LNCaP clone FGC (cell line): ENCODE measurements around the gene CDC5L.

Source experiments
- DNase-seq: peaks from one replicate; pipeline ENCODE4 v3.0.0-alpha.2; 2011; ENCODE audit warnings: low read depth
- H3K4me3 ChIP-seq: 2 replicates; pipeline ENCODE4 v1.5.1; 2011; ENCODE audit warnings: mild to moderate bottlenecking, low read depth, low read length, control low read depth
- CTCF ChIP-seq: IDR thresholded peaks from 2 replicates; pipeline ENCODE4 v1.5.1; 2012; ENCODE audit warnings: mild to moderate bottlenecking; ENCODE audit not compliant: control insufficient read depth, insufficient read depth; ENCODE audit errors: extremely low read depth

The CDC5L gene

GRCh38 chr6:44485601-44486401, 98.3 kb downstream of the CDC5L start:
- DNase-seq: no peak

GRCh38 chr6:44487002-44487401, 99.5 kb downstream of the CDC5L start:
- TF ChIP-seq CTCF: no peak
- no peak for DNase-seq

More at GRCh38 chr6:44485601-44486401, 98.3 kb downstream of the CDC5L start:
- TF ChIP-seq CTCF: no peak
- no peak overlapping the region for H3K4me3 ChIP-seq

GRCh38 chr6:44487586-44487985, 100.1 kb downstream of the CDC5L start:
- no peak for TF ChIP-seq CTCF
- H3K4me3 ChIP-seq: no peak overlapping the region
- no peak for DNase-seq

More at GRCh38 chr6:44487002-44487401, 99.5 kb downstream of the CDC5L start:
- H3K4me3 ChIP-seq: no peak overlapping the region

- H3K4me3 ChIP-seq: no peak overlapping the region
- TF ChIP-seq CTCF: no peak
- peak; percentile 90 for DNase-seq
Observed at GRCh38 chr6:44489910-44490604, 102.6 kb downstream of the CDC5L start.

- no peak for DNase-seq
- no peak overlapping the region for H3K4me3 ChIP-seq
- no peak for TF ChIP-seq CTCF
Observed at GRCh38 chr6:44493132-44493531, 105.6 kb downstream of the CDC5L start.

GRCh38 chr6:44493593-44493992, 106.1 kb downstream of the CDC5L start:
- no peak for TF ChIP-seq CTCF
- DNase-seq: no peak
- H3K4me3 ChIP-seq: no peak overlapping the region

GRCh38 chr6:44494011-44494501, 106.5 kb downstream of the CDC5L start:
- no peak overlapping the region for H3K4me3 ChIP-seq
- TF ChIP-seq CTCF: peak; percentile 21; the same call in 1 of the 2 replicates
- DNase-seq: no peak
